Esophagus muscularis mucosa (tissue), 4 donors: ENCODE measurements around the gene HSBP1. TPM values are rescaled to one million over a fixed set of nuclear protein-coding genes. Genes with fewer than 3 reads are reported as not detected.

Source experiments
- DNase-seq: peaks from one replicate; pipeline ENCODE4 v3.0.0-alpha.2; 2017; ENCODE audit errors: extremely low spot score
- H3K27ac ChIP-seq, 4 donors: fragments of 200-600 bp; sonication (generic); replicated peaks in 1 of 4; 1 replicate in 3 of 4; 2 replicates in 1 of 4; pipeline ENCODE4 v1.5.1; 2016 to 2019; ENCODE audit warnings: mild to moderate bottlenecking in 1 of 4
- H3K27me3 ChIP-seq, 4 donors: fragments of 200-600 bp; sonication (generic); one replicate each; pipeline versions ENCODE4 v1.5.1 to v1.6.0; 2016 to 2019
- H3K36me3 ChIP-seq, 4 donors: fragments of 200-600 bp; sonication (generic); one replicate each; pipeline ENCODE4 v1.5.1; 2016 to 2019
- H3K4me1 ChIP-seq, 4 donors: fragments of 200-600 bp; sonication (generic); one replicate each; pipeline ENCODE4 v1.5.1; 2016 to 2019
- H3K4me3 ChIP-seq, 4 donors: fragments of 200-600 bp; sonication (generic); 1 replicate in 2 of 4; 2 replicates in 2 of 4; pipeline ENCODE4 v1.5.1; 2016 to 2019; ENCODE audit warnings: mild to moderate bottlenecking in 4 of 4, moderate library complexity in 1 of 4
- H3K9me3 ChIP-seq, 4 donors: fragments of 200-600 bp; sonication (generic); 1 replicate in 3 of 4; 2 replicates in 1 of 4; pipeline ENCODE4 v1.5.1; 2016 to 2019
- CTCF ChIP-seq, 3 experiments: fragments of 200-600 bp in 2 of 3; fragments of 450-650 bp in 1 of 3; sonication (generic) in 2 of 3; IDR thresholded peaks; one replicate each; pipeline ENCODE4 v1.5.1; 2017 to 2019; ENCODE audit warnings: antibody characterized with exemption in 3 of 3, mild to moderate bottlenecking in 2 of 3, moderate library complexity in 1 of 3
- EP300 ChIP-seq: sonication (generic); formaldehyde crosslinking; IDR thresholded peaks from one replicate; pipeline ENCODE4 v1.6.1; 2017; ENCODE audit warnings: antibody characterized with exemption
- POLR2A ChIP-seq: fragments of 450-650 bp; IDR thresholded peaks from one replicate; pipeline ENCODE4 v1.6.1; 2017; ENCODE audit warnings: antibody characterized with exemption, moderate library complexity, mild to moderate bottlenecking, low read depth
- POLR2AphosphoS5 ChIP-seq, 2 donors: sonication (generic); formaldehyde crosslinking; IDR thresholded peaks; one replicate each; pipeline ENCODE4 v1.6.1; 2017; ENCODE audit warnings: antibody characterized with exemption in 2 of 2
- WGBS: methylation state at CpG from one replicate; pipeline ENCODE4 v1.1.5; 2018; 5-methylcytosine and 5-hydroxymethylcytosine counted together
- intact Hi-C: fragments of 100-400 bp; cut with DNase I; formaldehyde crosslinking; loops from one replicate; pipeline ENCODE4 v1.15.1; 2023
- total RNA-seq, 4 donors: library from RNA; depleted of rRNA; stranded (reverse); fragments of >200 nt; gene quantifications; one replicate each; pipeline versions ENCODE4 v1.1.0 to v1.2.1, GENCODE V29; 2016

The HSBP1 gene
- total RNA-seq, 4 donors from 2014 or later, result 12.0 to 49.8 (median 26.4) TPM

GRCh38 chr16:83776944-83777343, 30.8 kb upstream of the HSBP1 start:
- Histone ChIP-seq H3K27me3 (no peaks in the 10 kb centered on the region), H3K9me3 (no peaks in the 10 kb centered on the region), H3K27ac (no peak overlapping the region), H3K4me3 (no peak overlapping the region), H3K36me3 (no peaks in the 10 kb centered on the region), H3K4me1 (peaks cover 10 to 15% (median 11%) of the 10 kb centered on the region in 4 donors)
- intact Hi-C loops, result no loop called here
- 89% methylated on average over 9 of the region's 9 CpGs for WGBS
- no peak for TF ChIP-seq CTCF (IDR thresholded peaks at IDR 0.05)
- TF ChIP-seq EP300, result no peak
- TF ChIP-seq POLR2AphosphoS5 (IDR thresholded peaks at IDR 0.05), result no peak
- TF ChIP-seq POLR2A, result no peak
- no peak for DNase-seq

- no peak overlapping the region for H3K27ac ChIP-seq
- peaks cover 0 to 13% (median 0%) of the 10 kb centered on the region in 4 donors for H3K36me3 ChIP-seq
- no peak overlapping the region for H3K4me3 ChIP-seq
- TF ChIP-seq POLR2AphosphoS5 (IDR thresholded peaks at IDR 0.05) (no peak), EP300 (no peak), CTCF (IDR thresholded peaks at IDR 0.05) (no peak), POLR2A (no peak)
- WGBS, result 41% methylated on average over 6 of the region's 6 CpGs
- no peaks in the 10 kb centered on the region for H3K9me3 ChIP-seq
- DNase-seq, result no peak
- H3K27me3 ChIP-seq, result no peaks in the 10 kb centered on the region
- peaks cover 10 to 15% (median 11%) of the 10 kb centered on the region in 4 donors for H3K4me1 ChIP-seq
- intact Hi-C loops, result no loop called here
These were observed 27.9 kb upstream of the HSBP1 start for GRCh38 chr16:83779886-83780285.

- 83% methylated on average over 2 of the region's 2 CpGs for WGBS
- Histone ChIP-seq H3K27ac (no peak overlapping the region), H3K4me3 (no peak overlapping the region), H3K4me1 (peaks cover 0 to 2% (median under 1%) of the 10 kb centered on the region in 4 donors), H3K9me3 (no peaks in the 10 kb centered on the region), H3K27me3 (no peaks in the 10 kb centered on the region), H3K36me3 (peaks cover 0 to 13% (median 0%) of the 10 kb centered on the region in 4 donors)
- DNase-seq, result no peak
- intact Hi-C loops, result no loop called here
- TF ChIP-seq EP300, result no peak
- TF ChIP-seq CTCF (IDR thresholded peaks at IDR 0.05), result no peak
- TF ChIP-seq POLR2AphosphoS5 (IDR thresholded peaks at IDR 0.05), result no peak
- no peak for TF ChIP-seq POLR2A
These were observed 22.3 kb upstream of the HSBP1 start for GRCh38 chr16:83785455-83785854.

GRCh38 chr16:83789642-83790401, 18.0 kb upstream of the HSBP1 start:
- intact Hi-C loops, result no loop called here
- H3K9me3 ChIP-seq, result peaks cover 0 to 5% (median 0%) of the 10 kb centered on the region in 4 donors
- peaks cover 0 to 4% (median 0%) of the 10 kb centered on the region in 4 donors for H3K36me3 ChIP-seq
- no peak overlapping the region for H3K27ac ChIP-seq
- H3K27me3 ChIP-seq, result no peaks in the 10 kb centered on the region
- TF ChIP-seq EP300, result no peak
- no peak for TF ChIP-seq CTCF (IDR thresholded peaks at IDR 0.05)
- no peak for TF ChIP-seq POLR2AphosphoS5 (IDR thresholded peaks at IDR 0.05)
- no peak for TF ChIP-seq POLR2A
- WGBS, result 87% methylated on average over 8 of the region's 8 CpGs
- DNase-seq, result no peak
- no peak overlapping the region for H3K4me3 ChIP-seq
- no peaks in the 10 kb centered on the region for H3K4me1 ChIP-seq
